HG03066 (cell line): ENCODE results near the gene PARD6B.
"Not testable (repeated sequence)": the region's sequence is repeated elsewhere in the genome, so short reads cannot be mapped to it uniquely, and the experiment has no call there.

Experiments used
- ATAC-seq: cut with Tn5 transposase; IDR thresholded peaks from one replicate; pipeline ENCODE4 v1.9.1; 2021; ENCODE audit warnings: low read depth; ENCODE audit not compliant: unreplicated experiment

PARD6B gene, protein sequence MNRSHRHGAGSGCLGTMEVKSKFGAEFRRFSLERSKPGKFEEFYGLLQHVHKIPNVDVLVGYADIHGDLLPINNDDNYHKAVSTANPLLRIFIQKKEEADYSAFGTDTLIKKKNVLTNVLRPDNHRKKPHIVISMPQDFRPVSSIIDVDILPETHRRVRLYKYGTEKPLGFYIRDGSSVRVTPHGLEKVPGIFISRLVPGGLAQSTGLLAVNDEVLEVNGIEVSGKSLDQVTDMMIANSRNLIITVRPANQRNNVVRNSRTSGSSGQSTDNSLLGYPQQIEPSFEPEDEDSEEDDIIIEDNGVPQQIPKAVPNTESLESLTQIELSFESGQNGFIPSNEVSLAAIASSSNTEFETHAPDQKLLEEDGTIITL

GRCh38 chr20:50731055-50731929 lies at the start of gene PARD6B:
Gene PARD6B (plus strand): TSS chr20:50731580. CDS start chr20:50731787, 207 bp downstream.
- peak; percentile 84 for ATAC-seq

- no peak for ATAC-seq
Observed at GRCh38 chr20:50682065-50682464, 49.3 kb upstream of the PARD6B start.

DNA sequence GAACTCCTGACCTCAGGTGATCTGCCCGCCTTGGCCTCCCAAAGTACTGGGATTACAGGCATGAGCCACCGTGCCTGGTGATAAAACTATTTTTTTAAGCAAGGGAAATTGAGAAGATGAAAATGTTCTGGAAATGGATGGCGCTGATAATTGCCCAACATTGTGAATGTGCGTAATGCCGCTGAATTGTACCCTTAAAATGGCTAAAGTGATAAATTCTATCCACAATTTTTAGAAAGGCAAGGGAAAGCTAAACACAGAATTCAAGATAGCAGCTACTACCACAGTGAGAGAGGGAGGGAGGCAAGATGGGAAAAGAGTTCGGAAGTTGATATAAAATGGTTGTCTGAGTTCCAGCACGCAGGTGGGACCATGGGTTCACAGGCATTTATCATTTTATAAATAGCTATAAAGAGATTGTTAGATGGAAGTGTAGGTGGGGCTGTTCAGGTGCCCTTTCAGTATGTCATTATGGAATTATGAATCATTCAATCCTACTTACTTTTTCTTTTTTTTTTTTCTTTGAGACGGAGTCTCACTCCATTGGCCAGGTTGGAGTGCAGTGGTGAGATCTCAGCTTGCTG lies 48.3 kb upstream of the PARD6B start:
- no peak for ATAC-seq

- no peak for ATAC-seq
Observed at GRCh38 chr20:50683570-50683969, 47.8 kb upstream of the PARD6B start.

DNA sequence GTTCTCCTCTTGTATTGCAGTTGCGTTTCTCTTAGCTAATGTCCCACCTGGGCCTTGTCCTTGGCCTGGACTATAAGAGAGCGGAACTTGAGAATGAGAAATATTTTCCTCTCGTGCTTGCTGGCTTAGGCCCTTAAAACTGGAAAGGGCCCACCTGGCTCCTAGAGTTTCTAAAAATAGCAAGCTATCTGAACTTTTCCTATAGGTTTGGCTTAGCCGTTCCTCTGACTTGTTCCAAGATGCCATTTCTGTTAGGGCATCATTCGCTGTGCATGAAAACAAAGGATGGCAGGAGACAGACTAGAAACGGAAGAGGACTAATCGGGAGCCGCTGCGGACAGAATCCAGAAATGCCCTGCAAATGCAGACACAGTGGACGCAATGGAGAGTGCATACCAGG lies 44.6 kb upstream of the PARD6B start:
- no peak for ATAC-seq

- no peak for ATAC-seq
Observed at GRCh38 chr20:50688256-50688975, 43.0 kb upstream of the PARD6B start.

GRCh38 chr20:50689864-50690649 lies 41.3 kb upstream of the PARD6B start:
- no peak for ATAC-seq

DNA sequence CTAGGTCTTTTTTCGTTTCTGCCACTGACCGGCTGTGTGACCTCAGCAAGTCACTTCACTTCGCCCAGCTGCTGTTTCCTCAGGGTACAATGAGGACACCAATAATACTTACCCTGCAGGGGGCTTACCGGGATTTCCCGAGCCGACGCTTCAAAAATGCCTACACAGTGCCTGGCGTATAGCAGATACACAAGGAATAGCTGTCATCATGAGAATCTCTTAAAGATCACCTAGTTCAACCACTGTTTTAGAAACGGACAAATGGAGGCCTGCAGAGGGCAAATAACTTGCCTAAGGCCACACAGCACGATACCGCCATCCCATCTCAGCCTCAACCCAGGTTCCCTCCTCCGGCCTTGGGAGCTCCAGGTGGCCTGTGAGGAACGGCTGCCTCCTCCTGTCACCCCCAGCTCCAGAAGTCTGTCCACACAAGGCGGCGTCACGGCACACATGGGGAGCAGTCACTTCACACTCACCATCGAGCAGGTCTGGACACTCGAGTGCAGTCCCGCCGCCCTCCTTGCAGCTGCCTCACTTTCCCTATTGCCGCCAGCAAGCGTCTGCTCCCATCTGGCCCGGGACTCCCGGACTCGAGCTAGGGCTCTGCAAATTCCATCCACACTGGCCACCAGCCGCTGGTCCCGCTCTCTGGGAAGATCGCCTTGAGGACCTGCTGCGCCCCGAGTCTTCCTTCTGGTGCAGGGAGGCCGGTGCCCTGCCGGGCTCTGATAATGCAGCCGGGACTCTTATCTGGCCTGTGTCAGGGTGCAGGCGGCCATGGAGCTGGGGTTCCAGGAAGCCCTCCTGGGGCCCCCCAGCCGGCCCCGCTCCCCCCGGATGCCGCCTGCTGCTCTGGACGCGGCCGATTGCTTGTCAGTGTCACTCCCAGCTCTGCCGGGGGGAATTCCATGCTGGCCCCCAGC lies 40.5 kb upstream of the PARD6B start, which contains the start of gene RIPOR3:
Gene RIPOR3, minus strand, starts transcription at position 893 of the 923 bp plus-strand sequence. Its CDS starts 414 bp downstream, at position 479.
- no peak for ATAC-seq

GRCh38 chr20:50691573-50692551 lies 39.5 kb upstream of the PARD6B start:
- no peak for ATAC-seq

DNA sequence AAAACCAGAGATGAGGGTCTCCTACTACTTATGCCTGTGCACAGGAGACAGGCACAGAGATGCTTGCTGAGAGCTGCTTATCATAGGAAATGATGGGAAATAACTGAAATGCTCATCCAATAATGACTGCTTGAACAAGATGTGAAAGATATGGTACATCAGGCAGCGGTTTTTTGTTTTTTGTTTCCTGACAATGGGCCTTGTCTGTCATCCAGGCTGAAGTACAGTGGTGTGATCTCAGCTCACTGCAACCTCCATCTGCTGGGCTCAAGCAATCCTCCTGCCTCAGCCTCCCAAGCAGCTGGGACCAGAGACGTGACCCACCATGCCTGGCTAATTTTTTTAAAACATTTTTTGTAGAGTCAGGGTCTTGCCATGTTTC lies 38.8 kb upstream of the PARD6B start:
- ATAC-seq: no peak

- ATAC-seq: no peak
Observed at GRCh38 chr20:50693001-50693400, 38.4 kb upstream of the PARD6B start.

- no peak for ATAC-seq
Observed at GRCh38 chr20:50694379-50695134, 36.8 kb upstream of the PARD6B start.

DNA sequence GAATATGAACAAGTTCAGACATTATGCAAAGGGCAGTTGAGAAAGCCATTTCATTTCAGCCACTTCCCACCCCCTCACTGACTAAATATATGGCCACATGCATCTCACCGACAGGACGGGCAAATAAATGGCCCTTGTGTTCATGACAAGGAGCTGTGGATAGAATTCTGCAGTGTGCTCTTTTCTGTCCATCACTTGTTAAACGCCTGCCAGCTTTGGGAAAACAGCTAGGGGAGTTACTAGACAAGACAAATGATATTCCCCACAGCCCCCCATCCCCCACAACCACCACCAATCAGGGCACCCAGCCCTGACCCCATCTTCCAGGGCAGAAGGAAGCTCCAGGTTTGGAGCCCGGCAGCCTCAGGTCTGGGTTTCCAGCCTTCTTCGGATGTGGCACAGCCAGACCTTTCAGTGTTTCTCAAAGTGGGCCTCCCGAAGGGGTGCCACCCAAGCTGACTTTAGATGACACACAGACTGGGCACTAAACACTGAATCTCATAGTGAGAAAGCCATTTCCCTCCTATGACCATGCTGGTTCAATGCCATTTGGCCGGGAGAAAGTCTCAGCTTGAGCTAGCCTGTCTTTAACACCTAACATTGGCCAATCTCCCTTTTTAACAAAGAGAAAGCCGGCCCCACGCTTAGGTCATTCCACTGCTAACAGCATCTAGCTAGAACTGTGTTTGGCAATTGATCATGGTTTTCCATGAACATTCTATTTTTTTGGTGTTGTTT lies 36.1 kb upstream of the PARD6B start:
- ATAC-seq: no peak

DNA sequence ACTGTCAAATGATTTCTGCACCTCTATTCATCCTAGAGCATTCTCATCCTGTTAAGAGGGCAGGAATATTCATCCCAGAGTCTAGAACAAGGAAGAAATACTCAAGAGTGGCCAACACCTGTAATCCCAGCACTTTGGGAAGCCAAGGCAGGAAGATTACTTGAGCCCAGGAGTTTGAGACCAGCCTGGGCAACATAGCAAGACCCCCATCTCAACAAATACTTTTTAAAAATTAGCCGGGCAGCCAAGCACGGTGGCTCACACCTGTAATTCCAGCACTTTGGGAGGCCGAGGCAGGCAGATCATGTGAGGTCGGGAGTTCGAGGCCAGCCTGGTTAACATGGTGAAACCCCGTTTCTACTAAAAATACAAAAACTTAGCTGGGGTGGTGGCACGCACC lies 33.1 kb upstream of the PARD6B start:
- not testable (repeated sequence) for ATAC-seq

DNA sequence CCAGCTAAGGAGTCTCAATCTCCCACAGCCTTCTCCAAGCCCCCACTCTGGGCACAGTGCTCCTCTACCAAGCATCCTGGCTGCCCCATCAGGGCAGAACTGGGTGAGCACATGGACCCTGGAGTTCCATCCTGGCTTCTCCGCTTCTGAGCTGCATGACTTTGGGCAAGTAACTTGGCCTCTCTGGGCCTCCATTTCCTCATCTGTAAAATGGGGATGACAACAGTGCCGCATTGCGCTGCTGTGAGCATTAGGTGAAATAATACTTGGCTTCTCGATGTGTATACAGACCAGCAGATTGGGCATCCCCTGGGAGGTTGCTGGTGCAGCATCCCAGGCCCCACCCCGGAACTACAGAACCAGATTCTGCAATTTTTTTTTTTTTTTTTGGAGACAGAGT lies 31.7 kb upstream of the PARD6B start:
- no peak for ATAC-seq
